ENCODE results near the gene SEMA3E.

SEMA3E gene

GRCh38 chr7:83338277-83338950 is 310.5 kb downstream of the SEMA3E start:
- in situ Hi-C loops (cut with HindIII; ENCODE audit: low pct_ligation_motif_present, low pct_unique_long_range_greater_than_20kb, low sequenced_read_pairs) = no loop called here
- no peak for DNase-seq

- in situ Hi-C loops (cut with HindIII; ENCODE audit: low pct_ligation_motif_present, low pct_unique_long_range_greater_than_20kb, low sequenced_read_pairs) = no loop called here
- DNase-seq = no peak
Observed at GRCh38 chr7:83337050-83337449, 311.9 kb downstream of the SEMA3E start.

GRCh38 chr7:83326223-83326622 is 322.7 kb downstream of the SEMA3E start:
- in situ Hi-C loops (cut with HindIII; ENCODE audit: low pct_ligation_motif_present, low pct_unique_long_range_greater_than_20kb, low sequenced_read_pairs) = no loop called here
- no peak for DNase-seq

- DNase-seq = no peak
- in situ Hi-C loops (cut with HindIII; ENCODE audit: low pct_ligation_motif_present, low pct_unique_long_range_greater_than_20kb, low sequenced_read_pairs) = no loop called here
Observed at GRCh38 chr7:83325083-83325482, 323.9 kb downstream of the SEMA3E start.

- in situ Hi-C loops (cut with HindIII; ENCODE audit: low pct_ligation_motif_present, low pct_unique_long_range_greater_than_20kb, low sequenced_read_pairs) = no loop called here
- no peak for DNase-seq
Observed at GRCh38 chr7:83324596-83324995, 324.3 kb downstream of the SEMA3E start.

- in situ Hi-C loops (cut with HindIII; ENCODE audit: low pct_ligation_motif_present, low pct_unique_long_range_greater_than_20kb, low sequenced_read_pairs) = no loop called here
Observed at GRCh38 chr7:83321011-83321410, 327.9 kb downstream of the SEMA3E start.

GRCh38 chr7:83313931-83314330 is 335.0 kb downstream of the SEMA3E start:
- DNase-seq = no peak
- in situ Hi-C loops (cut with HindIII; ENCODE audit: low pct_ligation_motif_present, low pct_unique_long_range_greater_than_20kb, low sequenced_read_pairs) = no loop called here

More at GRCh38 chr7:83321011-83321410, 327.9 kb downstream of the SEMA3E start:
- DNase-seq = no peak
